Tibial nerve (tissue), 4 donors: ENCODE data around the gene TAS1R2.

Source experiments
- CTCF ChIP-seq, 5 experiments: fragments of 200-600 bp in 3 of 5; fragments of 450-650 bp in 2 of 5; sonication (generic) in 3 of 5; IDR thresholded peaks; one replicate each; pipeline ENCODE4 v1.5.1; 2016 to 2019; ENCODE audit warnings: antibody characterized with exemption in 5 of 5, mild to moderate bottlenecking in 3 of 5, moderate library complexity in 2 of 5
- EP300 ChIP-seq, 2 donors: sonication (generic); formaldehyde crosslinking; IDR thresholded peaks; one replicate each; pipeline ENCODE4 v1.6.1; 2017; ENCODE audit warnings: antibody characterized with exemption in 2 of 2, mild to moderate bottlenecking in 1 of 2
- POLR2A ChIP-seq, 2 donors: fragments of 450-650 bp; IDR thresholded peaks; one replicate each; pipeline ENCODE4 v1.6.1; 2017; ENCODE audit warnings: antibody characterized with exemption in 2 of 2, mild to moderate bottlenecking in 2 of 2, moderate library complexity in 2 of 2

DNA sequence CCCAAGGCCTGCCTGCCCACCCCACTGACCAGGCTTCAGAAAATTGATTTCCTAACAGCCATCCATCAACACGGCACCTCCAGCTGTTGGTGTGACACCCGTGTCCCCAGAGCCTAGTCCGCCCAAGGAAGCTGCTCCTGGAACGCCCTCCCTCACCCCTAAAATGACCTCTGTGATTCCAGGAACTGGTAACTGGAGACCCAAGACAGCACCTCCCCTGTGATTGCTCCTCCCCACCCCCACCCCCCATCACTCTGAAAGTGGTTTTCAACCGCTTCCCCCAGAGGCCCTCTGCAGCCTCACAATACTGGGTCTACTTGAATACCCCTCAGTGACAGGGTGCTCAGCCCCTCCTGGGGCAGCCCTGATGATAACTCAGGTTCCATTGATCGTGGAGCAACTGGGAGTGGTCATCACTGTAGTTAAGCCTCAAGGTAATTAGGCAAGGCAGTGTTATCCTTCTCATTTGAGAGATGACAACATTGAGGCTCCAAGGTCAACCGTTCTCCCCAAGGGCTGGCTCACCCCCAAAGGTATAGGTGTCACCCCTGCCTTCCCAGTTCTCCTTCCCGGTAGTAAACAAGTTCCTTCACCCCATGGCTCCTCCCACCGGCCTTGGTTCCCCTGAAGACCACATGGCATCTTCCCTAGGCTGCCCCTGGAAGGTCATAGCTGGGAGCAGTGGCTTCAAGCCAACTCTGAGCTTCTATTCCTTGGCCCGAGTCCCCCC is 52.0 kb downstream of the TAS1R2 start:
- no peak for TF ChIP-seq CTCF (IDR thresholded peaks at IDR 0.05)
- no peak for TF ChIP-seq POLR2A (IDR thresholded peaks at IDR 0.05)
- TF ChIP-seq EP300 (IDR thresholded peaks at IDR 0.05): no peak
